Osteocyte (in vitro differentiated cells): ENCODE results near the gene FEM1C. TPM values are rescaled to one million over a fixed set of nuclear protein-coding genes. Genes with fewer than 3 reads are reported as not detected.

Experiments used
- DNase-seq: peaks from one replicate; pipeline ENCODE4 v3.0.0; 2021; ENCODE audit warnings: mixed read lengths; ENCODE audit not compliant: unreplicated experiment; ENCODE audit errors: extremely low spot score
- H3K27ac Mint-ChIP-seq: one replicate; pipeline ENCODE4 v1.8.0; 2021; ENCODE audit warnings: mild to moderate bottlenecking, mixed read lengths; ENCODE audit not compliant: unreplicated experiment
- H3K27me3 Mint-ChIP-seq: one replicate; pipeline ENCODE4 v1.8.0; 2021; ENCODE audit warnings: mixed read lengths; ENCODE audit not compliant: unreplicated experiment
- H3K36me3 Mint-ChIP-seq: one replicate; pipeline ENCODE4 v1.8.0; 2021; ENCODE audit warnings: mixed read lengths; ENCODE audit not compliant: unreplicated experiment
- H3K4me1 Mint-ChIP-seq: one replicate; pipeline ENCODE4 v1.8.0; 2021; ENCODE audit warnings: mixed read lengths; ENCODE audit not compliant: unreplicated experiment
- H3K4me3 Mint-ChIP-seq: one replicate; pipeline ENCODE4 v1.8.0; 2021; ENCODE audit warnings: mild to moderate bottlenecking, moderate library complexity, mixed read lengths; ENCODE audit not compliant: unreplicated experiment
- H3K9me3 Mint-ChIP-seq: one replicate; pipeline ENCODE4 v1.8.0; 2021; ENCODE audit warnings: mixed read lengths; ENCODE audit not compliant: unreplicated experiment
- CTCF ChIP-seq: fragments of 200-600 bp; sonication (generic); IDR thresholded peaks from 2 replicates; pipeline ENCODE4 v1.5.0; 2021; ENCODE audit warnings: antibody characterized with exemption, mild to moderate bottlenecking, moderate library complexity
- total RNA-seq: library from RNA; stranded (reverse); gene quantifications from 2 replicates; pipeline ENCODE4 v1.2.1, GENCODE V29; 2021

The FEM1C gene
- total RNA-seq, 1 donor from 2014 or later, result 12.8 TPM

- no peak for DNase-seq
- no peak overlapping the region for H3K27ac Mint-ChIP-seq
- H3K36me3 Mint-ChIP-seq, result no peaks in the 10 kb centered on the region
- H3K9me3 Mint-ChIP-seq, result no peaks in the 10 kb centered on the region
- no peak overlapping the region for H3K4me3 Mint-ChIP-seq
- TF ChIP-seq CTCF, result no peak
- no peaks in the 10 kb centered on the region for H3K27me3 Mint-ChIP-seq
- peaks cover 10% of the 10 kb centered on the region for H3K4me1 Mint-ChIP-seq
These were observed 40.7 kb upstream of the FEM1C start for GRCh38 chr5:115585265-115585664.

GRCh38 chr5:115584501-115584900 lies 39.9 kb upstream of the FEM1C start:
- Mint-ChIP-seq H3K4me3 (no peak overlapping the region), H3K4me1 (peaks cover 18% of the 10 kb centered on the region), H3K36me3 (no peaks in the 10 kb centered on the region), H3K27ac (no peak overlapping the region), H3K27me3 (no peaks in the 10 kb centered on the region), H3K9me3 (no peaks in the 10 kb centered on the region)
- TF ChIP-seq CTCF, result no peak
- no peak for DNase-seq

GRCh38 chr5:115583474-115583873 lies 38.9 kb upstream of the FEM1C start:
- Mint-ChIP-seq H3K4me3 (no peak overlapping the region), H3K27me3 (no peaks in the 10 kb centered on the region), H3K36me3 (no peaks in the 10 kb centered on the region), H3K4me1 (peaks cover 22% of the 10 kb centered on the region), H3K9me3 (no peaks in the 10 kb centered on the region), H3K27ac (no peak overlapping the region)
- no peak for TF ChIP-seq CTCF
- no peak for DNase-seq

GRCh38 chr5:115580941-115581340 lies 36.4 kb upstream of the FEM1C start:
- TF ChIP-seq CTCF, result no peak
- Mint-ChIP-seq H3K9me3 (no peaks in the 10 kb centered on the region), H3K27ac (no peak overlapping the region), H3K36me3 (peaks cover 1% of the 10 kb centered on the region), H3K4me3 (no peak overlapping the region), H3K4me1 (peaks cover 24% of the 10 kb centered on the region), H3K27me3 (no peaks in the 10 kb centered on the region)
- no peak for DNase-seq

GRCh38 chr5:115579747-115580173 lies 35.2 kb upstream of the FEM1C start:
- H3K36me3 Mint-ChIP-seq, result peaks cover 1% of the 10 kb centered on the region
- no peak overlapping the region for H3K4me3 Mint-ChIP-seq
- no peak overlapping the region for H3K27ac Mint-ChIP-seq
- DNase-seq, result no peak
- H3K9me3 Mint-ChIP-seq, result no peaks in the 10 kb centered on the region
- TF ChIP-seq CTCF, result no peak
- H3K4me1 Mint-ChIP-seq, result peaks cover 26% of the 10 kb centered on the region
- no peaks in the 10 kb centered on the region for H3K27me3 Mint-ChIP-seq
